HG02938 (cell line): ENCODE results near the gene IL17RD.
"Not testable (repeated sequence)": the region's sequence is repeated elsewhere in the genome, so short reads cannot be mapped to it uniquely, and the experiment has no call there.

Experiments
- ATAC-seq: cut with Tn5 transposase; IDR thresholded peaks from one replicate; pipeline ENCODE4 v1.9.1; 2021; ENCODE audit warnings: mild to moderate bottlenecking, moderate library complexity; ENCODE audit not compliant: unreplicated experiment

Gene IL17RD

GRCh38 chr3:57094575-57094974 is 70.6 kb downstream of the IL17RD start:
- ATAC-seq: no peak

- ATAC-seq: no peak
These were observed 71.1 kb downstream of the IL17RD start for GRCh38 chr3:57093971-57094535.

- ATAC-seq: no peak
These were observed 71.7 kb downstream of the IL17RD start for GRCh38 chr3:57093489-57093888.

- ATAC-seq: no peak
These were observed 73.5 kb downstream of the IL17RD start for GRCh38 chr3:57091521-57092273.

- ATAC-seq: no peak
These were observed 76.1 kb downstream of the IL17RD start for GRCh38 chr3:57089043-57089442.

- ATAC-seq: no peak
These were observed 76.7 kb downstream of the IL17RD start for GRCh38 chr3:57088503-57088902.

- no peak for ATAC-seq
These were observed 77.6 kb downstream of the IL17RD start for GRCh38 chr3:57087361-57088092.

GRCh38 chr3:57086201-57086600 is 79.0 kb downstream of the IL17RD start:
- ATAC-seq: no peak

- no peak for ATAC-seq
These were observed 79.9 kb downstream of the IL17RD start for GRCh38 chr3:57085211-57085610.

GRCh38 chr3:57083266-57083995 is 81.7 kb downstream of the IL17RD start:
- ATAC-seq: not testable (repeated sequence)

GRCh38 chr3:57082481-57082880 is 82.7 kb downstream of the IL17RD start:
- ATAC-seq: no peak

- ATAC-seq: no peak
These were observed 84.0 kb downstream of the IL17RD start for GRCh38 chr3:57081173-57081572.

- ATAC-seq: no peak
These were observed 85.0 kb downstream of the IL17RD start for GRCh38 chr3:57080171-57080570.

- no peak for ATAC-seq
These were observed 85.7 kb downstream of the IL17RD start for GRCh38 chr3:57079474-57079831.

- no peak for ATAC-seq
These were observed 86.3 kb downstream of the IL17RD start for GRCh38 chr3:57078635-57079473.

GRCh38 chr3:57078344-57078634 is 86.9 kb downstream of the IL17RD start:
- ATAC-seq: no peak

- ATAC-seq: no peak
These were observed 87.4 kb downstream of the IL17RD start for GRCh38 chr3:57077630-57078343.

GRCh38 chr3:57076422-57076951 is 88.7 kb downstream of the IL17RD start:
- ATAC-seq: no peak

- ATAC-seq: no peak
These were observed 91.0 kb downstream of the IL17RD start for GRCh38 chr3:57074135-57074534.

GRCh38 chr3:57073628-57074027 is 91.5 kb downstream of the IL17RD start:
- no peak for ATAC-seq
